Lower lobe of right lung (tissue), 2 donors: ENCODE results near the gene PSG4. TPM values are rescaled to one million over a fixed set of nuclear protein-coding genes. Genes with fewer than 3 reads are reported as not detected.
"Not testable (repeated sequence)": the region's sequence is repeated elsewhere in the genome, so short reads cannot be mapped to it uniquely, and the experiment has no call there.

ENCODE experiments used
- ATAC-seq, 2 donors: fragments of 200-7000 bp; cut with Tn5 transposase; one replicate each; pipeline ENCODE4 v1.9.1; 2020 to 2022; ENCODE audit warnings: mild to moderate bottlenecking in 2 of 2, moderate library complexity in 2 of 2
- DNase-seq: peaks from one replicate; pipeline ENCODE4 v3.0.0-alpha.2; 2020
- H3K27ac ChIP-seq: fragments of 200-600 bp; one replicate; pipeline ENCODE4 v1.8.0; 2022
- H3K27me3 ChIP-seq: fragments of 200-600 bp; one replicate; pipeline ENCODE4 v1.8.0; 2022; ENCODE audit warnings: low read depth
- H3K36me3 ChIP-seq: fragments of 200-600 bp; one replicate; pipeline ENCODE4 v1.8.0; 2022; ENCODE audit warnings: mild to moderate bottlenecking
- H3K4me1 ChIP-seq: fragments of 200-600 bp; one replicate; pipeline ENCODE4 v1.8.0; 2022
- H3K4me3 ChIP-seq: fragments of 200-600 bp; one replicate; pipeline ENCODE4 v1.8.0; 2022; ENCODE audit warnings: mild to moderate bottlenecking
- H3K9me3 ChIP-seq: fragments of 200-600 bp; one replicate; pipeline ENCODE4 v1.8.0; 2022
- intact Hi-C: fragments of 100-400 bp; cut with DNase I; formaldehyde crosslinking; loops from one replicate; pipeline ENCODE4 v1.11.0; 2022
- total RNA-seq: library from RNA; stranded (reverse); fragmentation: NEBNext Ultra II Directional; extraction: Animal tissue kit (Norgen Biotek cat#: 25700); gene quantifications from one replicate; pipeline ENCODE4 v1.2.1, GENCODE V29; 2021
- TF ChIP-seq, protein P1 (sequence below): fragments of 200-600 bp; IDR thresholded peaks from one replicate; pipeline ENCODE4 v1.8.0; 2022; ENCODE audit warnings: antibody characterized with exemption, mild to moderate bottlenecking
- donor health status: DM: no; HTN: yes; CAD: no; lungs with severe emphysema.

PSG4 gene
- total RNA-seq, 1 donor from 2014 or later: not detected

DNA sequence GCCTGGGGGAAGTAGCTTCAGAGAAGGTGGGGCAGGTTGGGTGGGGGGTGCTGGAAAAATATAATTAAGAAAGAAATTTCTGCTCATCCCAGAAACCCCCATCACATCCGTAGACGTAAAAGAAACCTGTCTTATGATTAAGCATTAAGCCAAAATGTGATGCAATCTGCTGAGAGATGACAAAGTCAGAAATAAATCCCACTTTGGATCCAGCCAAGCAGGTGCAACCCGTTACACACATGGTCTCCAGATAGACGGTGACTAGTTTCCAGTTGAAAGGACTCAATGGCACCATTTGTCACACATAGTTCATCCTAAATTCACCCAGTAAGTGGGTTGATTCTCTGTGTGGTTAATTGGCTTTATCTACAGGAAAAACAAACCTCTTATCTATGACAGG is 53.2 kb downstream of the PSG4 start:
- TF ChIP-seq, protein P1, sequence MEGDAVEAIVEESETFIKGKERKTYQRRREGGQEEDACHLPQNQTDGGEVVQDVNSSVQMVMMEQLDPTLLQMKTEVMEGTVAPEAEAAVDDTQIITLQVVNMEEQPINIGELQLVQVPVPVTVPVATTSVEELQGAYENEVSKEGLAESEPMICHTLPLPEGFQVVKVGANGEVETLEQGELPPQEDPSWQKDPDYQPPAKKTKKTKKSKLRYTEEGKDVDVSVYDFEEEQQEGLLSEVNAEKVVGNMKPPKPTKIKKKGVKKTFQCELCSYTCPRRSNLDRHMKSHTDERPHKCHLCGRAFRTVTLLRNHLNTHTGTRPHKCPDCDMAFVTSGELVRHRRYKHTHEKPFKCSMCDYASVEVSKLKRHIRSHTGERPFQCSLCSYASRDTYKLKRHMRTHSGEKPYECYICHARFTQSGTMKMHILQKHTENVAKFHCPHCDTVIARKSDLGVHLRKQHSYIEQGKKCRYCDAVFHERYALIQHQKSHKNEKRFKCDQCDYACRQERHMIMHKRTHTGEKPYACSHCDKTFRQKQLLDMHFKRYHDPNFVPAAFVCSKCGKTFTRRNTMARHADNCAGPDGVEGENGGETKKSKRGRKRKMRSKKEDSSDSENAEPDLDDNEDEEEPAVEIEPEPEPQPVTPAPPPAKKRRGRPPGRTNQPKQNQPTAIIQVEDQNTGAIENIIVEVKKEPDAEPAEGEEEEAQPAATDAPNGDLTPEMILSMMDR: no peak
- H3K36me3 ChIP-seq: no peaks in the 10 kb centered on the region
- H3K4me1 ChIP-seq: no peaks in the 10 kb centered on the region
- DNase-seq (no peak), ATAC-seq (no peak)
- no peak overlapping the region for H3K4me3 ChIP-seq
- H3K9me3 ChIP-seq: no peaks in the 10 kb centered on the region
- no peaks in the 10 kb centered on the region for H3K27me3 ChIP-seq
- H3K27ac ChIP-seq: no peak overlapping the region
- intact Hi-C loops: no loop called here

DNA sequence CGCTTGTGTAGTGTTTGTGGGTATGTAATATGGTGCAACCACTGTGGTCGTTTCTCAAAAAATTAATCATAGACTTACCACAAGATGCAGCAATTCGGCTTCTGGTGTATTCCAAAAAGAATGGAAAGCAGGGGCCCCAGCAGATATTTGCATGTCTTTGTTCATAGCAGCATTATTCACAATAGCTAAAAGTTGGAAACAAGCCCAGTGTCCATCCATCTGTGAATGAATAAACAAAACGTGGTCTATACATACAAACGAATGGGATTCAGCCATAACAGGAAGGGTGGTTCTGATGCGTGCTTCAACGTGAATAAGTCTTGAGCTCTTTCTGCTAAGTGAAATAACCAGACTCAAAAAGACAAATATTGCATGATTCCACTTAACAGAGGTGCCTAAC is 55.6 kb downstream of the PSG4 start:
- ATAC-seq, DNase-seq, intact Hi-C loops, H3K27me3 ChIP-seq, H3K27ac ChIP-seq, H3K36me3 ChIP-seq, H3K4me1 ChIP-seq, H3K4me3 ChIP-seq, H3K9me3 ChIP-seq: not testable (repeated sequence)

DNA sequence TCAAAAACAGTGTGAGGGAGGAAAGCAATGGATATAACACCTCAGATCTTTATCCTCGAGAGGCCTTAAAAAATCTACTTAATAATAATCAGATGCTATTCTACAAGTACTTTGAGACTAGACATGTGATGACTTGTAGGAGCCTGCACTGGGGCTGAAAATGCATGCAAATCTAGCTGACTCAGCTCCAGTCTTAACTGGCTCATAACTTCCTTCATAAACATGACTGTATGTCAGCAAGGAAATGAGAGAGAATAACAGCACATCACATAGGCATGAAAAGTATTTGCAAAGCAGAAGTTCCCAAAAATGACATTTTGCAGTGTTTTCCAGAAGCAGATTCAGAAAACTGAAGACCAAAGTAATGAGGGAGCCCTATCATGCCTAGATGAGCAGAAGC is 57.2 kb downstream of the PSG4 start:
- TF ChIP-seq, protein P1: no peak
- Histone ChIP-seq H3K4me1 (no peaks in the 10 kb centered on the region), H3K4me3 (no peak overlapping the region), H3K27me3 (peaks cover 2% of the 10 kb centered on the region), H3K27ac (no peak overlapping the region), H3K9me3 (no peaks in the 10 kb centered on the region), H3K36me3 (no peaks in the 10 kb centered on the region)
- ATAC-seq (no peak), DNase-seq (no peak)
- intact Hi-C loops: no loop called here

Other genes starting within 250 kb of the PSG4 start
- gene PSG11, start 179.2 kb downstream of the PSG4 start, total RNA-seq: not detected
- gene PSG2, start 122.9 kb downstream of the PSG4 start, total RNA-seq: not detected
- gene PSG5, start 19.1 kb downstream of the PSG4 start, total RNA-seq: not detected
- not detected for gene PSG9, start 63.9 kb upstream of the PSG4 start, total RNA-seq
- gene CD177, start 148.0 kb upstream of the PSG4 start, total RNA-seq: 5.7 TPM
- gene TEX101, start 209.3 kb upstream of the PSG4 start, total RNA-seq: not detected